Upper lobe of right lung (tissue), 1 donor: ENCODE data around the gene TMEM239. TPM values are rescaled to one million over a fixed set of nuclear protein-coding genes. Genes with fewer than 3 reads are reported as not detected.

Source experiments
- ATAC-seq: fragments of 200-7000 bp; cut with Tn5 transposase; one replicate; pipeline ENCODE4 v1.9.1; 2020; ENCODE audit warnings: mild to moderate bottlenecking, moderate library complexity
- DNase-seq: peaks from one replicate; pipeline ENCODE4 v3.0.0-alpha.2; 2020
- H3K27ac ChIP-seq: fragments of 200-600 bp; one replicate; pipeline ENCODE4 v1.8.0; 2022
- H3K27me3 ChIP-seq: fragments of 200-600 bp; one replicate; pipeline ENCODE4 v1.8.0; 2022; ENCODE audit warnings: mild to moderate bottlenecking
- H3K36me3 ChIP-seq: fragments of 200-600 bp; one replicate; pipeline ENCODE4 v1.8.0; 2022
- H3K4me1 ChIP-seq: fragments of 200-600 bp; one replicate; pipeline ENCODE4 v1.8.0; 2022
- H3K4me3 ChIP-seq: fragments of 200-600 bp; one replicate; pipeline ENCODE4 v1.8.0; 2022; ENCODE audit warnings: mild to moderate bottlenecking
- H3K9me3 ChIP-seq: fragments of 200-600 bp; one replicate; pipeline ENCODE4 v1.8.0; 2022
- intact Hi-C: fragments of 100-400 bp; cut with DNase I; formaldehyde crosslinking; loops from one replicate; pipeline ENCODE4 v1.11.0; 2022
- total RNA-seq: library from RNA; stranded (reverse); fragmentation: NEBNext Ultra II Directional; extraction: Animal tissue kit (Norgen Biotek cat#: 25700); gene quantifications from one replicate; pipeline ENCODE4 v1.2.1, GENCODE V29; 2021
- TF ChIP-seq, protein P1 (sequence below): fragments of 200-600 bp; IDR thresholded peaks from one replicate; pipeline ENCODE4 v1.8.0; 2022; ENCODE audit warnings: antibody characterized with exemption
- donor health status: DM: no; HTN: yes; CAD: no; lungs with severe emphysema.

The TMEM239 gene
- total RNA-seq, 1 donor from 2014 or later, result not detected

DNA sequence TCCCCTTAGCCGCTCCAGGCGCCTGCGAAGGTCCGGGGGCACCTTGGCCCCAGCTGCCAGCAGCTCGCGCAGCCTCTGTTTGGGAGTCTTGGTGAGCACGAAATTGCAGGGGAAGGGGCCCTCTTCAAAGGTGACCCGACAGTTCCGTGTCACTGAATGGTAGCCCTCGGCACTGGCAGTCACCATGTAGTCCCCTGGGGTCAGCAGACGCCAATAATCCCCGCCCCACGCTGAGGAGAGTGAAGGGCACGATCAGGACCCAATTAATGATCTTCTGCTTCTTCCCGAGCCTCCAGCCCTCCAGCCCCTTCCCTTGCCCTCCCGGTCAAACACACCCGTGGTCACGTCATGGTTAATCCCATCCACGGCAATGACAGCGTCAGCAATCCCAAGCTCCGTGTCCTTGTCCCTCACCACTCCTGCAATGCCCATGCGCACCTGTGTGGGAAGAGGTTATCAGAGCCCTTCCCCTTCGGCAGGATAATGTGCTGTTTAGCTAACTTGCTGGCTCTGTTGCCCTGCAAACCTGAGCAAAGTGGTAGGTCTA, 21.9 kb upstream of the TMEM239 start:
- ATAC-seq (no peak), DNase-seq (no peak)
- TF ChIP-seq, protein P1, sequence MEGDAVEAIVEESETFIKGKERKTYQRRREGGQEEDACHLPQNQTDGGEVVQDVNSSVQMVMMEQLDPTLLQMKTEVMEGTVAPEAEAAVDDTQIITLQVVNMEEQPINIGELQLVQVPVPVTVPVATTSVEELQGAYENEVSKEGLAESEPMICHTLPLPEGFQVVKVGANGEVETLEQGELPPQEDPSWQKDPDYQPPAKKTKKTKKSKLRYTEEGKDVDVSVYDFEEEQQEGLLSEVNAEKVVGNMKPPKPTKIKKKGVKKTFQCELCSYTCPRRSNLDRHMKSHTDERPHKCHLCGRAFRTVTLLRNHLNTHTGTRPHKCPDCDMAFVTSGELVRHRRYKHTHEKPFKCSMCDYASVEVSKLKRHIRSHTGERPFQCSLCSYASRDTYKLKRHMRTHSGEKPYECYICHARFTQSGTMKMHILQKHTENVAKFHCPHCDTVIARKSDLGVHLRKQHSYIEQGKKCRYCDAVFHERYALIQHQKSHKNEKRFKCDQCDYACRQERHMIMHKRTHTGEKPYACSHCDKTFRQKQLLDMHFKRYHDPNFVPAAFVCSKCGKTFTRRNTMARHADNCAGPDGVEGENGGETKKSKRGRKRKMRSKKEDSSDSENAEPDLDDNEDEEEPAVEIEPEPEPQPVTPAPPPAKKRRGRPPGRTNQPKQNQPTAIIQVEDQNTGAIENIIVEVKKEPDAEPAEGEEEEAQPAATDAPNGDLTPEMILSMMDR, result no peak
- Histone ChIP-seq H3K27me3 (peaks cover 20% of the 10 kb centered on the region), H3K4me3 (no peak overlapping the region), H3K9me3 (no peaks in the 10 kb centered on the region), H3K27ac (no peak overlapping the region), H3K36me3 (no peaks in the 10 kb centered on the region), H3K4me1 (no peaks in the 10 kb centered on the region)
- intact Hi-C loops, result no loop called here

DNA sequence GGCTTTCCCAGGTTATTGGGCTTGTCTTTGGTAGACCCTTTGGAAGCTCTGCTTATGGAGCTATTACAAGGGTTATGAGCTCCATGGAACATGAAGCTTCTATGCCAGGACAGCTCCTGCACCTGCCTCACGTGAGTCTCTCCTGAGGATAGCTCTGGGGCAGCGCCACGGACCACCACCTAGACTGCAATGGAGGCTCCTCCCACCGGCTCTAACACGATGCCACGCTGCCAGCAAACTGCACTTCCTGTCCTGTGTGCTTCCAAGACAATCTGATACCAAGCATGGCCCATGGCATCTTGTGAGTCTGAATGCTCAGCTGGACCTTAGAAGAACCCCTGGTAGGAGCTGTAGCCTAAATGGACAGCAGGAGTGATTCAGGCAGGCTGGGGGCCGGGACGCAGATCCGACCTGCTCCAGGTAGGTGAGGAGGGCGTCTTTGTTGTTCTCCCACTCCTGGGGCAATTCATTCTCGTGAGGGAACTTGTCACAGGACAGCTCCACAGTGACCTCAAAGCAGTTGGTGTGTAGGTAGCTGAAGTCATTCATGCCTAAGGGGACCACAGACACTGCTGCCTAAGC, 21.2 kb upstream of the TMEM239 start:
- H3K9me3 ChIP-seq, result no peaks in the 10 kb centered on the region
- no peak overlapping the region for H3K27ac ChIP-seq
- TF ChIP-seq, protein P1, result no peak
- H3K4me3 ChIP-seq, result no peak overlapping the region
- no peak for DNase-seq
- peaks cover 27% of the 10 kb centered on the region for H3K27me3 ChIP-seq
- H3K4me1 ChIP-seq, result peaks cover 2% of the 10 kb centered on the region
- intact Hi-C loops, result no loop called here
- H3K36me3 ChIP-seq, result no peaks in the 10 kb centered on the region
- ATAC-seq, result no peak

DNA sequence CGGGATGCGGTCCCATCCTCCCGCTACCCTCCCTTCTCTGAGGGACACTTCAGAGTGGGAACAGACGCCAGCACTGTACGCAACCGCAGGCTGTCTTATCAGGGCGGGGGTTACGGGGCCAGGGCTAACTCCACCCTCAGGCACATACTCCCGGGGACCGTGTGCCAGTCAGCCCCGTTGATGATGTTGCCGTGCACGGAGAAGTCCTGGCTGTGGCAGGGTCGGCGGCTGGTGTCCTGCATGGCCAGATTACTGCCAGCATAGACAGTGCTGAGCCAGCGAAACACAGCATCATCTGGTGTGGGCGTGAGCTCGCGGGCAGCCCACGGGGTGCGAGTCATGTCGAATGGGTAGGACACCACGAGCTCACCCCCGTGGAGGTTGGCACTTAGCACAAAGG, 20.7 kb upstream of the TMEM239 start:
- Histone ChIP-seq H3K27me3 (peaks cover 32% of the 10 kb centered on the region), H3K4me1 (peaks cover 6% of the 10 kb centered on the region), H3K9me3 (no peaks in the 10 kb centered on the region), H3K36me3 (no peaks in the 10 kb centered on the region), H3K27ac (no peak overlapping the region), H3K4me3 (no peak overlapping the region)
- TF ChIP-seq, protein P1, result no peak
- DNase-seq (no peak), ATAC-seq (no peak)
- intact Hi-C loops, result no loop called here

DNA sequence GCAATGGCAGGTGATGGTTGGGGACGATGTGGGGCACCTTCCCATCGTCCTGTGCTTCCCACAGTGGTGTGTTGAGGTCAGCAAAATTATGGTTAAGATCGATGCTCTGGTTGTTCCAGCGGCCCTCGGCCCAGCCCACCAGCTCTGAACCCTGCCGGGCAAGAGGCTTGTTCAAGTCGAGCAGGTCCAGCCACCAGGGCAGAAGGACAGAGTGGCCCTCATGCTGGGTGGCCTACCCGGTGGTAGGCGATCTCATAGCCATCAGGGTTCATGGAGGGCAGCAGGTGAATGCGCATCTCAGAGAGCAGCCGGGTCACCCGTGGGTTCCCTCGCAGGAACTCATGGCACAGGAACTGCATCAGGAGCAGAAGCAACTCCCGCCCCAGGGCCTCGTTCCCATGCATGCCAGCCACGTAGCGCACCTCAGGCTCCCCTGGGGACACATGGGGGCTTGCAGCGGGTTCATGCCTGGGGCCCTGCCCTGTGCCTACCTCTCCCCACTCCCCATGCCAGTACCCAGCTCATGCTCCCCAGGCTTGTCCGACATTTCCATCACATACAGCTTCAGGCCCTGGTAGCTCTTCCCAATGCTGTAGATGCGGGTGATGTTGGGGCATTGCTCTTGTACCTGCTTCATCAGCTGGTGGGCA, 20.0 kb upstream of the TMEM239 start:
- Histone ChIP-seq H3K9me3 (no peaks in the 10 kb centered on the region), H3K36me3 (no peaks in the 10 kb centered on the region), H3K4me1 (peaks cover 12% of the 10 kb centered on the region), H3K4me3 (no peak overlapping the region), H3K27ac (no peak overlapping the region), H3K27me3 (peaks cover 38% of the 10 kb centered on the region)
- intact Hi-C loops, result no loop called here
- TF ChIP-seq, protein P1, result no peak
- ATAC-seq, result no peak
- no peak for DNase-seq

DNA sequence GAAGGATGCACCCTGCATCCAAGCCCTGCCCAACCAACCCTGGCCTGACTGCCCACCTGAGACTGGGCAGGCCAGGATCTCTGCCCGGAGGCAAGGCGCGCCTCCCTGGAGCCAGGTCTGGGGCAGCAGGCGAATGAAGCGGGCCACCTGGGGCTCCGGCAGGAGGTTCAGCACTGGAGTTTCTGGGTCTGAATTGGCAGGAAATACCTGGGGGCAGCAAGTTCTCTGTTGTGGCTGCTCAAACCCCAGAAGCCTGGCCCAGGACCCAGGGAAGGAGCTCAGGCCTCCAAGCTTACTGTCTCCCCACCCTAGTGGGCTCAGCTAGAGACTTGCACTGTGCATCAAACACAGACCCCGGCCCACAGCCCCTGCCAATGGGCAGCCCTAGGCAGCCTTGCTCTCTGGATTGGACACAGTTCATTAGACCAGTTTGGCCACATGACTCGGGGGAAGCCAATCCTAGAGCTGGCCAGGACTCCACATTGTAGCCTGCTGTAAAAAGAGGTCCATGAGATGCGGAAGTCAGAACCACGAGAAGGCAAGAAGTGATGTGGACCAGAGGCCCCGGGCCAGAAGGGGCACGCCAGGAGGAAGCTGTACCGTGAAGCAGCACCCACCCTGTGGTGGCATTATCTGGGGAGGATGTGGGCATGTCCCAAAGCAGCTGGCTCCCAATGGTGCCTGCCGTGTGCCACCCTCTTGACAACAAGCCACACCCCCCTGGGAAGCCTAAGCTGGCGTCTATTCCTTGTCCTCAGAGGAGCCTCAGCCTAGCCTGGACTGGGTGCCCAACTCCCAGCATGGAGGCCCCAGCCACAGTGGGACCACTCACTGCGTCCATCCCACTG, 18.8 kb upstream of the TMEM239 start:
- no peak overlapping the region for H3K27ac ChIP-seq
- TF ChIP-seq, protein P1, result no peak
- H3K4me1 ChIP-seq, result peaks cover 12% of the 10 kb centered on the region
- no peaks in the 10 kb centered on the region for H3K9me3 ChIP-seq
- ATAC-seq (no peak), DNase-seq (no peak)
- H3K27me3 ChIP-seq, result peaks cover 44% of the 10 kb centered on the region
- no peaks in the 10 kb centered on the region for H3K36me3 ChIP-seq
- intact Hi-C loops, result no loop called here
- no peak overlapping the region for H3K4me3 ChIP-seq
